Breast epithelium (tissue), 3 donors: ENCODE results near the gene TP63.

ENCODE experiments used
- CTCF ChIP-seq, 3 donors: fragments of 450-650 bp; IDR thresholded peaks; one replicate each; pipeline ENCODE4 v1.5.1; 2016 to 2017; ENCODE audit warnings: antibody characterized with exemption in 3 of 3, mild to moderate bottlenecking in 3 of 3, moderate library complexity in 3 of 3
- POLR2A ChIP-seq: fragments of 450-650 bp; IDR thresholded peaks from one replicate; pipeline ENCODE4 v1.6.1; 2016; ENCODE audit warnings: antibody characterized with exemption, mild to moderate bottlenecking, moderate library complexity
- POLR2AphosphoS5 ChIP-seq, 3 donors: sonication (generic); formaldehyde crosslinking; IDR thresholded peaks; one replicate each; pipeline ENCODE4 v1.6.1; 2017; ENCODE audit warnings: antibody characterized with exemption in 3 of 3

GRCh38 chr3:189631409-189631808 lies 220 bp downstream of the TP63 start:
- TF ChIP-seq POLR2A = no peak
- no peak for TF ChIP-seq CTCF (IDR thresholded peaks at IDR 0.05)
- no peak for TF ChIP-seq POLR2AphosphoS5 (IDR thresholded peaks at IDR 0.05)
